Neural cell (in vitro differentiated cells): ENCODE results near the gene BCL2L2. TPM values are rescaled to one million over a fixed set of nuclear protein-coding genes. Genes with fewer than 3 reads are reported as not detected.
A peak's percentile ranks its signal among the peaks of the same experiment; 100 is the strongest.

Source experiments
- H2AFZ ChIP-seq: fragments of 200-600, 300-800 bp; sonication (generic), shearing (Covaris generic); 2 replicates; pipeline ENCODE4 v1.6.0; 2014; ENCODE audit warnings: low read depth, mild to moderate bottlenecking, antibody characterized with exemption, low read length, moderate library complexity
- H3F3A ChIP-seq: fragments of 200-600 bp; shearing (Covaris generic); 2 replicates; pipeline ENCODE4 v1.6.1; 2016; ENCODE audit warnings: mild to moderate bottlenecking, moderate library complexity, mixed read lengths, antibody characterized with exemption, low read length; ENCODE audit not compliant: insufficient read depth, poor library complexity, severe bottlenecking
- H3K27ac ChIP-seq: fragments of 200-600, 300-800 bp; sonication (generic), shearing (Covaris generic); 2 replicates; pipeline ENCODE4 v1.5.1; 2014; ENCODE audit warnings: mild to moderate bottlenecking, low read length, moderate library complexity
- H3K27me3 ChIP-seq: fragments of 300-800, 200-600 bp; sonication (generic), shearing (Covaris generic); 2 replicates; pipeline ENCODE4 v1.6.0; 2014; ENCODE audit warnings: mild to moderate bottlenecking, low read depth, low read length, moderate library complexity; ENCODE audit not compliant: insufficient read depth
- H3K36me3 ChIP-seq: fragments of 300-800, 200-600 bp; sonication (generic), shearing (Covaris generic); 2 replicates; pipeline ENCODE4 v1.5.1; 2014; ENCODE audit warnings: mild to moderate bottlenecking, antibody characterized with exemption, low read length, moderate library complexity; ENCODE audit not compliant: insufficient read depth
- H3K4me2 ChIP-seq: fragments of 300-800, 200-600 bp; sonication (generic), shearing (Covaris generic); 2 replicates; pipeline ENCODE4 v1.6.0; 2014; ENCODE audit warnings: mild to moderate bottlenecking, low read length
- H3K4me3 ChIP-seq: fragments of 300-800, 200-600 bp; sonication (generic), shearing (Covaris generic); 2 replicates; pipeline ENCODE4 v1.5.1; 2014; ENCODE audit warnings: mild to moderate bottlenecking, low read length, moderate library complexity
- H3K79me2 ChIP-seq: fragments of 200-600 bp; shearing (Covaris generic); replicated peaks from 2 replicates; pipeline ENCODE4 v1.6.0; 2014; ENCODE audit warnings: mild to moderate bottlenecking, low read length, moderate library complexity; ENCODE audit not compliant: insufficient read depth
- H3K9ac ChIP-seq: fragments of 300-800, 200-600 bp; sonication (generic), shearing (Covaris generic); 2 replicates; pipeline ENCODE4 v1.6.1; 2016; ENCODE audit warnings: mild to moderate bottlenecking, low read length, mixed read lengths
- H3K9me2 ChIP-seq: fragments of 200-600 bp; shearing (Covaris generic); 2 replicates; pipeline ENCODE4 v1.6.1; 2016; ENCODE audit warnings: mild to moderate bottlenecking, low read length, mixed read lengths; ENCODE audit not compliant: insufficient read depth
- H3K9me3 ChIP-seq: fragments of 200-600, 300-800 bp; sonication (generic), shearing (Covaris generic); 2 replicates; pipeline ENCODE4 v1.6.1; 2016; ENCODE audit warnings: mild to moderate bottlenecking, mixed run types, low read length, moderate library complexity, mixed read lengths
- H4K20me1 ChIP-seq: fragments of 200-600 bp; shearing (Covaris generic); 2 replicates; pipeline ENCODE4 v1.6.1; 2016; ENCODE audit warnings: mild to moderate bottlenecking, mixed run types; ENCODE audit not compliant: insufficient read depth
- EP300 ChIP-seq: fragments of 450-650 bp; conservative IDR thresholded peaks from 2 replicates; pipeline ENCODE4 v1.6.1; 2014; ENCODE audit warnings: antibody characterized with exemption, mild to moderate bottlenecking, moderate library complexity; ENCODE audit not compliant: poor library complexity, severe bottlenecking
- EZH2 ChIP-seq: fragments of 200-600, 300-800 bp; shearing (Covaris generic), sonication (generic); IDR thresholded peaks from 2 replicates; pipeline ENCODE4 v1.6.1; 2014; ENCODE audit warnings: antibody characterized with exemption, low read length, borderline replicate concordance, mild to moderate bottlenecking; ENCODE audit not compliant: insufficient read depth, poor library complexity, severe bottlenecking
- MXI1 ChIP-seq: fragments of 450-650 bp; conservative IDR thresholded peaks from 2 replicates; pipeline ENCODE4 v1.6.1; 2014; ENCODE audit warnings: antibody characterized with exemption, mild to moderate bottlenecking; ENCODE audit not compliant: poor library complexity, severe bottlenecking
- RAD21 ChIP-seq: fragments of 450-650 bp; conservative IDR thresholded peaks from 2 replicates; pipeline ENCODE4 v1.6.1; 2014; ENCODE audit warnings: antibody characterized with exemption, mild to moderate bottlenecking, moderate library complexity
- SMC3 ChIP-seq: fragments of 450-650 bp; conservative IDR thresholded peaks from 2 replicates; pipeline ENCODE4 v1.6.1; 2014; ENCODE audit warnings: antibody characterized with exemption, mild to moderate bottlenecking, moderate library complexity; ENCODE audit not compliant: poor library complexity
- TAF1 ChIP-seq: IDR thresholded peaks from 2 replicates; pipeline ENCODE4 v1.6.1; 2012; ENCODE audit warnings: low read depth
- polyA plus RNA-seq: library from polyadenylated mRNA; depleted of rRNA; stranded (reverse); fragments of >200 nt; gene quantifications from 2 replicates; pipeline ENCODE4 v1.2.3, GENCODE V29; 2014
- TF ChIP-seq, protein P1 (sequence below): fragments of 450-650 bp; IDR thresholded peaks from 2 replicates; pipeline ENCODE4 v1.5.1; 2014; ENCODE audit warnings: antibody characterized with exemption, mild to moderate bottlenecking, moderate library complexity; ENCODE audit not compliant: poor library complexity, severe bottlenecking
- TF ChIP-seq, protein P2 (sequence below): IDR thresholded peaks from 2 replicates; pipeline ENCODE4 v1.6.1; 2012; ENCODE audit warnings: borderline replicate concordance

Gene BCL2L2
- polyA plus RNA-seq, 1 donor from 2014 or later, result 35.8 TPM

DNA sequence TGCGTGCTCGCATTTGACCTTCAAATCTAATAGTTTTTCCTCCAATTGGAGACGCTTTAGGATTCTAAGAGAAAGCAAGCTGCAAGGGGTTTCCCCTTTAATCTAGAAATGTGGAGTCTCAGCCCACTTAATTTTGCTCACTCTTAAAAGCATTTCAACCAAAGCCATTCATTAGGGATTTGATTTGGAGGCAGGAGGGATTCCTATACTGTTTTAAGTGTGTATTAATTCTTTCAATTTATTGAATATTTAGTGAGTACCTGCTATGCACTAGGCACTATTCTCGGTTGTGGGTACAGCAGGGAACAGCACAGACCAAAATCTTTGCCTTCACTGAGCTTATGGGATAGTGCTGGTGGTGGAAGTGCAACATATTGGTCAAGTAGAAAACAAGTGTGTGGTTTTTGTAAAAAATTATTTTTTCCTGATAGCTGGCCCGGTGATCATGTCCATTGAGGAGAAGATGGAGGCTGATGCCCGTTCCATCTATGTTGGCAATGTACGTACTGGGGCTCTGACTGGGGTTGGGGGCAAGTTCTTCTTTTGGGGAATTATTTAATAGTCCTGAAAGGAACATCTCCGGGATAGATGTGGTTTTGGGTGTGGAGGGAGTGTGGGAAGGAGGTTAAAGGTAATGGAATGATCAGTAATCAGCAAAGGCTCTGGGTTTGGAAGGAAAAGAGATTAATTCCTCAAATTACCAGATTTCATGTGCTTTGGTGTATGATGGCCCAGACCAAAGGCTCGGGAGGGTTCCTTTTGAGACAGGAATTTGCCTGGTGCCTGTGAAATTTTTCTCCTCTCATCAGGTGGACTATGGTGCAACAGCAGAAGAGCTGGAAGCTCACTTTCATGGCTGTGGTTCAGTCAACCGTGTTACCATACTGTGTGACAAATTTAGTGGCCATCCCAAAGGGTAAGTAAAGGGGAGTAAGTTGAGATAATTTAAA lies 16.2 kb downstream of the BCL2L2 start:
- no peaks in the 10 kb centered on the region for H3K27me3 ChIP-seq
- TF ChIP-seq EP300 (no peak), EZH2 (no peak), RAD21 (no peak), MXI1 (no peak)
- TF ChIP-seq, protein P1, sequence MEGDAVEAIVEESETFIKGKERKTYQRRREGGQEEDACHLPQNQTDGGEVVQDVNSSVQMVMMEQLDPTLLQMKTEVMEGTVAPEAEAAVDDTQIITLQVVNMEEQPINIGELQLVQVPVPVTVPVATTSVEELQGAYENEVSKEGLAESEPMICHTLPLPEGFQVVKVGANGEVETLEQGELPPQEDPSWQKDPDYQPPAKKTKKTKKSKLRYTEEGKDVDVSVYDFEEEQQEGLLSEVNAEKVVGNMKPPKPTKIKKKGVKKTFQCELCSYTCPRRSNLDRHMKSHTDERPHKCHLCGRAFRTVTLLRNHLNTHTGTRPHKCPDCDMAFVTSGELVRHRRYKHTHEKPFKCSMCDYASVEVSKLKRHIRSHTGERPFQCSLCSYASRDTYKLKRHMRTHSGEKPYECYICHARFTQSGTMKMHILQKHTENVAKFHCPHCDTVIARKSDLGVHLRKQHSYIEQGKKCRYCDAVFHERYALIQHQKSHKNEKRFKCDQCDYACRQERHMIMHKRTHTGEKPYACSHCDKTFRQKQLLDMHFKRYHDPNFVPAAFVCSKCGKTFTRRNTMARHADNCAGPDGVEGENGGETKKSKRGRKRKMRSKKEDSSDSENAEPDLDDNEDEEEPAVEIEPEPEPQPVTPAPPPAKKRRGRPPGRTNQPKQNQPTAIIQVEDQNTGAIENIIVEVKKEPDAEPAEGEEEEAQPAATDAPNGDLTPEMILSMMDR, result no peak
- TF ChIP-seq, protein P2, sequence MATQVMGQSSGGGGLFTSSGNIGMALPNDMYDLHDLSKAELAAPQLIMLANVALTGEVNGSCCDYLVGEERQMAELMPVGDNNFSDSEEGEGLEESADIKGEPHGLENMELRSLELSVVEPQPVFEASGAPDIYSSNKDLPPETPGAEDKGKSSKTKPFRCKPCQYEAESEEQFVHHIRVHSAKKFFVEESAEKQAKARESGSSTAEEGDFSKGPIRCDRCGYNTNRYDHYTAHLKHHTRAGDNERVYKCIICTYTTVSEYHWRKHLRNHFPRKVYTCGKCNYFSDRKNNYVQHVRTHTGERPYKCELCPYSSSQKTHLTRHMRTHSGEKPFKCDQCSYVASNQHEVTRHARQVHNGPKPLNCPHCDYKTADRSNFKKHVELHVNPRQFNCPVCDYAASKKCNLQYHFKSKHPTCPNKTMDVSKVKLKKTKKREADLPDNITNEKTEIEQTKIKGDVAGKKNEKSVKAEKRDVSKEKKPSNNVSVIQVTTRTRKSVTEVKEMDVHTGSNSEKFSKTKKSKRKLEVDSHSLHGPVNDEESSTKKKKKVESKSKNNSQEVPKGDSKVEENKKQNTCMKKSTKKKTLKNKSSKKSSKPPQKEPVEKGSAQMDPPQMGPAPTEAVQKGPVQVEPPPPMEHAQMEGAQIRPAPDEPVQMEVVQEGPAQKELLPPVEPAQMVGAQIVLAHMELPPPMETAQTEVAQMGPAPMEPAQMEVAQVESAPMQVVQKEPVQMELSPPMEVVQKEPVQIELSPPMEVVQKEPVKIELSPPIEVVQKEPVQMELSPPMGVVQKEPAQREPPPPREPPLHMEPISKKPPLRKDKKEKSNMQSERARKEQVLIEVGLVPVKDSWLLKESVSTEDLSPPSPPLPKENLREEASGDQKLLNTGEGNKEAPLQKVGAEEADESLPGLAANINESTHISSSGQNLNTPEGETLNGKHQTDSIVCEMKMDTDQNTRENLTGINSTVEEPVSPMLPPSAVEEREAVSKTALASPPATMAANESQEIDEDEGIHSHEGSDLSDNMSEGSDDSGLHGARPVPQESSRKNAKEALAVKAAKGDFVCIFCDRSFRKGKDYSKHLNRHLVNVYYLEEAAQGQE, result no peak
- peak overlapping the region; percentile 99 for H3K9ac ChIP-seq
- peaks cover 23% of the 10 kb centered on the region for H3K79me2 ChIP-seq
- no peaks in the 10 kb centered on the region for H4K20me1 ChIP-seq
- no peaks in the 10 kb centered on the region for H3K9me3 ChIP-seq
- no peaks in the 10 kb centered on the region for H3K36me3 ChIP-seq
- H2AFZ ChIP-seq, result peak overlapping the region; percentile 40
- H3K27ac ChIP-seq, result peak overlapping the region; percentile 98
- peak overlapping the region; percentile 85 for H3K4me2 ChIP-seq
- peaks cover 10% of the 10 kb centered on the region for H3F3A ChIP-seq
- H3K4me3 ChIP-seq, result peak overlapping the region; percentile 76
- H3K9me2 ChIP-seq, result no peaks in the 10 kb centered on the region

DNA sequence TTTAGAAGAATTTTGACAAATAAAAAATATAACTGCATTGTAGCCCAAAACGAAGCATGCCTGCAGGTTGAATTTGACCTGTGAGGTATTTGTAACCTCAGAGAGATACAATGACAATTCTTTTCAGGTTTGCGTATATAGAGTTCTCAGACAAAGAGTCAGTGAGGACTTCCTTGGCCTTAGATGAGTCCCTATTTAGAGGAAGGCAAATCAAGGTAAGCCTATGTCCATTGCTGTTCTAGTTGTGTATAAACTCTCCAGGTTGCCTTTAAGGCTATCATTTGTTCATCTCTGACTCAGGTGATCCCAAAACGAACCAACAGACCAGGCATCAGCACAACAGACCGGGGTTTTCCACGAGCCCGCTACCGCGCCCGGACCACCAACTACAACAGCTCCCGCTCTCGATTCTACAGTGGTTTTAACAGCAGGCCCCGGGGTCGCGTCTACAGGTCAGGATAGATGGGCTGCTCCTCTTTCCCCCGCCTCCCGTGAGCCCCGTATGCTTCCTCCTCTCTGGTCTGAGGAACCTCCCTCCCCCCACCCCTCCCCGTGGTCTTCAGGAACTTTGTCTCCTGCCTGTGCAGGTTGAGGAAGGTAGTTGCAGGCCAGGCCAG lies 17.3 kb downstream of the BCL2L2 start:
- H3F3A ChIP-seq, result peaks cover 10% of the 10 kb centered on the region
- H3K79me2 ChIP-seq, result peaks cover 23% of the 10 kb centered on the region
- no peaks in the 10 kb centered on the region for H3K27me3 ChIP-seq
- no peaks in the 10 kb centered on the region for H3K36me3 ChIP-seq
- peak overlapping the region; percentile 76 for H3K4me3 ChIP-seq
- H4K20me1 ChIP-seq, result no peaks in the 10 kb centered on the region
- H3K9ac ChIP-seq, result peak overlapping the region; percentile 99
- no peak overlapping the region for H3K27ac ChIP-seq
- peak overlapping the region; percentile 85 for H3K4me2 ChIP-seq
- no peaks in the 10 kb centered on the region for H3K9me2 ChIP-seq
- H2AFZ ChIP-seq, result no peak overlapping the region
- H3K9me3 ChIP-seq, result no peaks in the 10 kb centered on the region
- TF ChIP-seq RAD21 (no peak), TAF1 (no peak), MXI1 (no peak), EZH2 (no peak), SMC3 (no peak)
- TF ChIP-seq, protein P2, result no peak
- TF ChIP-seq, protein P1, result no peak
